HCT116 (cell line): ENCODE data around the gene IFNA21. TPM values are rescaled to one million over a fixed set of nuclear protein-coding genes. Genes with fewer than 3 reads are reported as not detected.
A peak's percentile ranks its signal among the peaks of the same experiment; 100 is the strongest.
"Not testable (repeated sequence)": the region's sequence is repeated elsewhere in the genome, so short reads cannot be mapped to it uniquely, and the experiment has no call there.

Experiments used
- ATAC-seq: fragments of 200-7000 bp; cut with Tn5 transposase; 2 replicates; pipeline ENCODE4 v1.9.1; 2020; ENCODE audit warnings: mild to moderate bottlenecking, moderate library complexity
- BruUV-seq: library from RNA; stranded (reverse); fragments of 400-500 nt; replicated peaks from 2 replicates; lab custom pipeline; 2021; lab: Mats Ljungman, UMichigan
- CTCF ChIA-PET: fragments of 300-600 bp; sonication (Branson Sonifier 250); formaldehyde crosslinking; loops from one replicate; lab custom pipeline; 2021; ENCODE audit warnings: antibody characterized with exemption; lab: Charles Lee
- POLR2A ChIA-PET: fragments of 300-600, 350-600 bp; sonication (Branson Sonifier 250); formaldehyde crosslinking; loops from one replicate; lab custom pipeline; 2021; ENCODE audit warnings: antibody characterized with exemption; lab: Charles Lee
- RAD21 ChIA-PET, 2 experiments: fragments of 300-600 bp; sonication (Branson Sonifier 250); formaldehyde crosslinking; loops; one replicate each; lab custom pipeline; 2023; ENCODE audit warnings: low total read pairs in 2 of 2; ENCODE audit not compliant: uncharacterized antibody in 2 of 2, unreplicated experiment in 2 of 2, low non-redundant PET in 1 of 2; lab: Charles Lee
- DNase-seq: peaks from one replicate; pipeline ENCODE4 v3.0.0-alpha.2; 2010; ENCODE audit warnings: low read depth, low spot score
- H2AFZ ChIP-seq: fragments of 200-600 bp; shearing (Covaris generic), sonication (generic); 2 replicates; pipeline ENCODE4 v1.6.1; 2017; ENCODE audit warnings: low read depth, mixed run types, mixed read lengths, antibody characterized with exemption, low read length; ENCODE audit not compliant: poor library complexity, severe bottlenecking
- H3K27ac ChIP-seq: 2 replicates; pipeline ENCODE4 v1.5.1; 2012; ENCODE audit warnings: low read depth, low read length
- H3K27me3 ChIP-seq: fragments of 200-600 bp; sonication (generic); 2 replicates; pipeline ENCODE4 v1.6.1; 2016; ENCODE audit warnings: mixed run types, low read length, mixed read lengths; ENCODE audit not compliant: insufficient read depth
- H3K36me3 ChIP-seq, 2 experiments: fragments of 200-500 bp in 1 of 2; fragments of 200-600 bp in 1 of 2; sonication (Bioruptor generic) in 1 of 2; sonication (generic) in 1 of 2; 2 replicates each; pipeline versions ENCODE4 v1.5.1 to v1.6.1; 2014 to 2016; ENCODE audit warnings: low read length in 2 of 2, inconsistent platforms in 1 of 2, mixed read lengths in 1 of 2, mixed run types in 1 of 2; ENCODE audit not compliant: insufficient read depth in 2 of 2, control insufficient read depth in 1 of 2
- H3K4me1 ChIP-seq, 2 experiments: fragments of 200-600 bp in 1 of 2; sonication (generic) in 1 of 2; 2 replicates each; pipeline versions ENCODE4 v1.5.1 to v1.6.1; 2012 to 2017; ENCODE audit warnings: low read length in 2 of 2, inconsistent platforms in 1 of 2, mild to moderate bottlenecking in 1 of 2, mixed read lengths in 1 of 2, mixed run types in 1 of 2, moderate library complexity in 1 of 2; ENCODE audit not compliant: insufficient read depth in 2 of 2, control insufficient read depth in 1 of 2
- H3K4me2 ChIP-seq: fragments of 200-600 bp; sonication (generic); 2 replicates; pipeline ENCODE4 v1.6.1; 2017; ENCODE audit warnings: mixed run types, low read length, mixed read lengths
- H3K4me3 ChIP-seq, 2 experiments: fragments of 200-600 bp in 1 of 2; sonication (generic) in 1 of 2; replicated peaks in 1 of 2; 2 replicates each; pipeline ENCODE4 v1.5.1; 2011 to 2016; ENCODE audit warnings: low read length in 2 of 2, control low read depth in 1 of 2, low read depth in 1 of 2, mild to moderate bottlenecking in 1 of 2, mixed read lengths in 1 of 2, mixed run types in 1 of 2
- H3K79me2 ChIP-seq: fragments of 200-600 bp; sonication (generic); 2 replicates; pipeline ENCODE4 v1.6.1; 2017; ENCODE audit warnings: mild to moderate bottlenecking, mixed run types, low read length, moderate library complexity, mixed read lengths; ENCODE audit not compliant: insufficient read depth
- H3K9ac ChIP-seq: fragments of 200-600 bp; sonication (generic); 2 replicates; pipeline ENCODE4 v1.6.1; 2016; ENCODE audit warnings: low read length, mixed read lengths
- H3K9me2 ChIP-seq: fragments of 200-600 bp; sonication (generic), shearing (Covaris generic); 2 replicates; pipeline ENCODE4 v1.6.1; 2017; ENCODE audit warnings: mixed run types, mild to moderate bottlenecking, moderate library complexity; ENCODE audit not compliant: insufficient read depth
- H3K9me3 ChIP-seq, 2 experiments: fragments of 200-500 bp in 1 of 2; fragments of 200-600 bp in 1 of 2; sonication (Bioruptor generic) in 1 of 2; sonication (generic) in 1 of 2; 2 replicates each; pipeline ENCODE4 v1.6.1; 2014 to 2017; ENCODE audit warnings: low read length in 2 of 2, mixed read lengths in 2 of 2, inconsistent platforms in 1 of 2, low read depth in 1 of 2, mild to moderate bottlenecking in 1 of 2, mixed run types in 1 of 2, moderate library complexity in 1 of 2; ENCODE audit not compliant: control insufficient read depth in 1 of 2, insufficient read depth in 1 of 2
- H4K20me1 ChIP-seq: fragments of 200-600 bp; sonication (generic), shearing (Covaris generic); 2 replicates; pipeline ENCODE4 v1.6.1; 2017; ENCODE audit warnings: mixed run types, mild to moderate bottlenecking, moderate library complexity; ENCODE audit not compliant: insufficient read depth
- RAD21 ChIP-seq: IDR thresholded peaks from 2 replicates; pipeline ENCODE4 v1.6.1; 2012; ENCODE audit warnings: low read depth, mild to moderate bottlenecking
- intact Hi-C: fragments of 100-400 bp; cut with micrococcal nuclease; formaldehyde crosslinking; loops from 2 replicates; pipeline ENCODE4 v1.10.0; 2022
- total RNA-seq: library from RNA; stranded (reverse); gene quantifications from one replicate; pipeline ENCODE4 v1.2.1, GENCODE V29; 2021; ENCODE audit not compliant: unreplicated experiment
- TF ChIP-seq, protein P1 (sequence below), 3 experiments: fragments of 200-600 bp in 1 of 3; sonication (generic) in 1 of 3; IDR thresholded peaks in 2 of 3; conservative IDR thresholded peaks in 1 of 3; 2 replicates each; pipeline ENCODE4 v1.5.1; 2012 to 2017; ENCODE audit warnings: low read depth in 2 of 3, low read length in 2 of 3, antibody characterized with exemption in 1 of 3, borderline replicate concordance in 1 of 3, control low read depth in 1 of 3, mild to moderate bottlenecking in 1 of 3, mixed read lengths in 1 of 3, mixed run types in 1 of 3, moderate library complexity in 1 of 3; ENCODE audit not compliant: insufficient read depth in 1 of 3

Gene IFNA21
- total RNA-seq, 1 experiment from 2014 or later: not detected

DNA sequence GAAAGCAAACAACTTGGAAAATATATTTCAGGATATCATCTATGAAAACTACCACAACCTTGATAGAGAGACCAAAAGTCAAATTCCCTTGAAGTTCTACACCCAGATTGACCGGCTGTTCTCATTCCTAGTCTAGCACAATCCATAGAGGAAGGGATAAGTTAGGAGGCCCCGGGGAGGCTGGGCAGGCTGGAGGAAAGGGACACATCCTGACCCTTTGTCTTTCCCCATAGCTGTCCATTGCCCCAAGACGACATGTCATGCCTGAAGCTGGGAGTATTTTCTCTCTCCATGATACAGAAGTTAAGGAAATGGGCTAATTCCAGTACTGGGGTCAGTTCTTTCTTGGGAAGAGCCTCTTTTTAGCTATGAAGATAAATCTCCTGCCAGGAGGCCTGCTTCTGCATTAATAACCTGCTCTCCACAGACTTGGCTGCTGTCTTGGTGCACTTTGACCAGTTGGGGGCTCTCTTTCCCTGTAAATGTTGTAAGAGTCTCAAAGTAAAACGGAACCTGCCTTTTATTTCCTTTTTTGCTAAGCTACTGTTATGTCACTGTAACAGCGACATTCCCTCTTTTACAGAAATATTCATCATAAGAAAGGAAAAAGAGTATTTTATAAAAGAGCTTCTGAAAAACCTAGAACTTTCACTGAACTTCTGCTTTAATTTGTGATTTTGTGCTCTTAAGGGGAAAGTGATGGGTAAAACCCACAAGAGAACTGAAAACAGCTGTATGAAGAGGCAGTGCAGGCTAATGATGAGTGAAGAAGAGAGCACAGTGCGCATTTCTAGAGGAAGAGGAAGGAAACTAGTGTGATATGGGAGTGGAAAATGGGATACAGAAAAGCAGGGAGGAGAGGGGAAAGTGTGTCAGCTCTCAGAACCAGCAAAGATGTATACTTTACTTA is 28.7 kb upstream of the IFNA21 start:
- ATAC-seq (peak; percentile 98), DNase-seq (peak; percentile 8)
- peak overlapping the region; percentile 60 for H2AFZ ChIP-seq
- peak; percentile 71 for TF ChIP-seq RAD21
- TF ChIP-seq, protein P1, sequence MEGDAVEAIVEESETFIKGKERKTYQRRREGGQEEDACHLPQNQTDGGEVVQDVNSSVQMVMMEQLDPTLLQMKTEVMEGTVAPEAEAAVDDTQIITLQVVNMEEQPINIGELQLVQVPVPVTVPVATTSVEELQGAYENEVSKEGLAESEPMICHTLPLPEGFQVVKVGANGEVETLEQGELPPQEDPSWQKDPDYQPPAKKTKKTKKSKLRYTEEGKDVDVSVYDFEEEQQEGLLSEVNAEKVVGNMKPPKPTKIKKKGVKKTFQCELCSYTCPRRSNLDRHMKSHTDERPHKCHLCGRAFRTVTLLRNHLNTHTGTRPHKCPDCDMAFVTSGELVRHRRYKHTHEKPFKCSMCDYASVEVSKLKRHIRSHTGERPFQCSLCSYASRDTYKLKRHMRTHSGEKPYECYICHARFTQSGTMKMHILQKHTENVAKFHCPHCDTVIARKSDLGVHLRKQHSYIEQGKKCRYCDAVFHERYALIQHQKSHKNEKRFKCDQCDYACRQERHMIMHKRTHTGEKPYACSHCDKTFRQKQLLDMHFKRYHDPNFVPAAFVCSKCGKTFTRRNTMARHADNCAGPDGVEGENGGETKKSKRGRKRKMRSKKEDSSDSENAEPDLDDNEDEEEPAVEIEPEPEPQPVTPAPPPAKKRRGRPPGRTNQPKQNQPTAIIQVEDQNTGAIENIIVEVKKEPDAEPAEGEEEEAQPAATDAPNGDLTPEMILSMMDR (IDR thresholded peaks at IDR 0.05 in 2 of 3, conservative IDR thresholded peaks at IDR 0.05 in 1 of 3; ENCODE audit: borderline replicate concordance in 1 of 3, insufficient read depth in 1 of 3, low read depth in 2 of 3, low read length in 2 of 3): peak; percentile 36 to 70 (median 60); a peak in 5 of 6 replicates
- not testable (repeated sequence) for H3K4me1 ChIP-seq, H3K36me3 ChIP-seq, H3K9me2 ChIP-seq, H3K27me3 ChIP-seq, H4K20me1 ChIP-seq, H3K9me3 ChIP-seq, BruUV-seq, H3K9ac ChIP-seq, H3K27ac ChIP-seq, H3K79me2 ChIP-seq, H3K4me3 ChIP-seq
- H3K4me2 ChIP-seq: peak overlapping the region; percentile 45
- intact Hi-C loops: loop anchor here (5.0 kb wide), 1 partner anchor 592 kb away; no protein-coding TSS in a partner anchor
- ChIA-PET RAD21 (interaction anchor here in 1 of 2 experiments (0.6 kb wide), 1 partner anchor 18 kb away, joined by 3 read pairs; no protein-coding TSS in a partner anchor), CTCF (interaction anchor here (0.6 to 2.1 kb wide), 25 partner anchors 10 to 947 kb away, joined by 3 to 24 read pairs (median 4); partner anchors contain the start of gene IFNA14), POLR2A (interaction anchor here (0.6 to 1.2 kb wide), 2 partner anchors 18 to 325 kb away, joined by 4 to 6 read pairs; no protein-coding TSS in a partner anchor)

DNA sequence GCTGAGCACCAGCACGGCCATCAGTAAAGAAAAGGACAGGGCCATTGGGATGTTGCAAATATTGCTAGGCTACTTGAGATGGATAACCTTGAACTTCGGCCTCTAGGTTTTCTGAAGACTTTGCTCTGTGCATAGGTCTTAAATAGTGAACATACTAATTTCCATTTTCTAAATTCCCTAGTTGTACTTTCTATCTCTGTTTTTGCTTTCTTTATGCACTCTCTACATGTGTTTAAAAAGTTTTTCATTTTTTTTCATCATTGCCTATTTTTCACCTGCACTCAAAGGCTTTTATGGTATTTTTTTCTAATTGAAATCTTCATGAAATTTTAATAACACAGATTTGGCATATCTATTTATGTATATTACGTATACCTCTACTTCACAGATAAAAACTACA is 21.0 kb upstream of the IFNA21 start, which contains the start of gene IFNA4:
TSS of gene IFNA4 (minus strand) at position 101 of the 400 bp plus-strand sequence. CDS start at position 45, 56 bp downstream.
- H3K9ac ChIP-seq, DNase-seq, CTCF ChIA-PET, RAD21 ChIA-PET, POLR2A ChIA-PET, H3K4me3 ChIP-seq, H3K36me3 ChIP-seq, H3K27ac ChIP-seq, H3K9me3 ChIP-seq, H3K4me1 ChIP-seq, BruUV-seq, H2AFZ ChIP-seq, H3K9me2 ChIP-seq, H3K79me2 ChIP-seq, H3K4me2 ChIP-seq, intact Hi-C loops, H3K27me3 ChIP-seq, H4K20me1 ChIP-seq, ATAC-seq: not testable (repeated sequence)
